ENCODE results near the gene BCL11B.

The BCL11B gene

DNA sequence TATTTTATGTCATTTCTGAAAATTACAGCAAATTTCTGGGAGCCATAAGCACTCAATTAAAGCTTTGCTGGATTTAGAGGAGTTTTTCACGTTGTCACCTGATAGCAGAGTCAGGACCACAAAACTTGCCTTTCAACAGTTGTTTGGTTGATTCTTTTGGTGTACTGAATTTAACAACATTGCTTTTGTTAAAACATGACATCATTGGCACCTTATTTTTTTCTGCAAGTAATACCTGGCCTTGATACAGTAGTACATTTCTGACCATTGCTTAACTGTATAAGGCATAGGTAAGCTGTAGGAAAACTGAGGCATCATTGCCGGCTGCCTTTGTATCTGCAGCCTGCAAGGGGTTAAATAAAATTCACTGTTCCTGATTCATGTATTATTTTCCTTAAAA lies 4.5 kb upstream of the BCL11B start:
- TF ChIP-seq, protein P1, sequence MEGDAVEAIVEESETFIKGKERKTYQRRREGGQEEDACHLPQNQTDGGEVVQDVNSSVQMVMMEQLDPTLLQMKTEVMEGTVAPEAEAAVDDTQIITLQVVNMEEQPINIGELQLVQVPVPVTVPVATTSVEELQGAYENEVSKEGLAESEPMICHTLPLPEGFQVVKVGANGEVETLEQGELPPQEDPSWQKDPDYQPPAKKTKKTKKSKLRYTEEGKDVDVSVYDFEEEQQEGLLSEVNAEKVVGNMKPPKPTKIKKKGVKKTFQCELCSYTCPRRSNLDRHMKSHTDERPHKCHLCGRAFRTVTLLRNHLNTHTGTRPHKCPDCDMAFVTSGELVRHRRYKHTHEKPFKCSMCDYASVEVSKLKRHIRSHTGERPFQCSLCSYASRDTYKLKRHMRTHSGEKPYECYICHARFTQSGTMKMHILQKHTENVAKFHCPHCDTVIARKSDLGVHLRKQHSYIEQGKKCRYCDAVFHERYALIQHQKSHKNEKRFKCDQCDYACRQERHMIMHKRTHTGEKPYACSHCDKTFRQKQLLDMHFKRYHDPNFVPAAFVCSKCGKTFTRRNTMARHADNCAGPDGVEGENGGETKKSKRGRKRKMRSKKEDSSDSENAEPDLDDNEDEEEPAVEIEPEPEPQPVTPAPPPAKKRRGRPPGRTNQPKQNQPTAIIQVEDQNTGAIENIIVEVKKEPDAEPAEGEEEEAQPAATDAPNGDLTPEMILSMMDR (IDR thresholded peaks at IDR 0.05; ENCODE audit: low read length): no peak
- TF ChIP-seq EZH2 (IDR thresholded peaks at IDR 0.05; ENCODE audit: borderline replicate concordance, low read length): no peak
- Histone ChIP-seq H3K4me3 (ENCODE audit: low read depth, low read length, poor library complexity, severe bottlenecking) (no peak overlapping the region), H3K9me3 (ENCODE audit: low read length) (no peaks in the 10 kb centered on the region), H3K27ac (ENCODE audit: low read depth, low read length, poor library complexity, severe bottlenecking) (no peak overlapping the region), H3F3A (ENCODE audit: insufficient read depth, low read length) (no peaks in the 10 kb centered on the region), H3K4me2 (ENCODE audit: low read length) (no peak overlapping the region), H3K9me2 (ENCODE audit: low read depth, low read length) (no peaks in the 10 kb centered on the region), H3K36me3 (ENCODE audit: insufficient read depth, low read length) (no peaks in the 10 kb centered on the region), H3K4me1 (ENCODE audit: insufficient read depth, low read length, severe bottlenecking) (no peaks in the 10 kb centered on the region), H3K27me3 (ENCODE audit: insufficient read depth, low read length) (no peaks in the 10 kb centered on the region), H3K79me2 (ENCODE audit: insufficient read depth, low read length) (no peaks in the 10 kb centered on the region), H3K9ac (ENCODE audit: low read length) (no peak overlapping the region), H4K20me1 (ENCODE audit: insufficient read depth, low read length) (no peaks in the 10 kb centered on the region), H2AFZ (ENCODE audit: low read length) (no peak overlapping the region)

DNA sequence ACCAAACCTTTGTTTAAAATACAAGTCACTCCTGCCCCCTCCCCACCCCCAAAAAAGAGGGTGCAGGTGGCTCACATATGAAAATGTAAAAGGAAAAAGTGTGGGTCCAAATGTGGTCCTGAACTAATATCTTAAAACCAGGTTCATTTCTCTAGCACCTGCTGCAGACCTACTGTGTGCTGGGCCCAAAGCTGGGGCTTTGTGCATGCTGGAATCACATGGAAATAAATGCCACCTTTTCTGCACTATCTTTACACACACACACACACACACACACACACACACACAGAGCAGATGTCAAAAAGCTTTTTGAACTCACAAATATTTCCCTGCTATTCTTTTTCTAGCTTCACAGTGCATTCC lies 3.2 kb upstream of the BCL11B start:
- Histone ChIP-seq H2AFZ (ENCODE audit: low read length) (no peak overlapping the region), H3K9ac (ENCODE audit: low read length) (no peak overlapping the region), H3K79me2 (ENCODE audit: insufficient read depth, low read length) (no peaks in the 10 kb centered on the region), H3K9me3 (ENCODE audit: low read length) (no peaks in the 10 kb centered on the region), H3K27ac (ENCODE audit: low read depth, low read length, poor library complexity, severe bottlenecking) (no peak overlapping the region), H3K9me2 (ENCODE audit: low read depth, low read length) (no peaks in the 10 kb centered on the region), H3K4me3 (ENCODE audit: low read depth, low read length, poor library complexity, severe bottlenecking) (no peak overlapping the region), H4K20me1 (ENCODE audit: insufficient read depth, low read length) (no peaks in the 10 kb centered on the region), H3K4me1 (ENCODE audit: insufficient read depth, low read length, severe bottlenecking) (no peaks in the 10 kb centered on the region), H3K36me3 (ENCODE audit: insufficient read depth, low read length) (no peaks in the 10 kb centered on the region), H3K27me3 (ENCODE audit: insufficient read depth, low read length) (no peaks in the 10 kb centered on the region), H3F3A (ENCODE audit: insufficient read depth, low read length) (no peaks in the 10 kb centered on the region), H3K4me2 (ENCODE audit: low read length) (no peak overlapping the region)
- TF ChIP-seq, protein P1 (IDR thresholded peaks at IDR 0.05; ENCODE audit: low read length): no peak
- no peak for TF ChIP-seq EZH2 (IDR thresholded peaks at IDR 0.05; ENCODE audit: borderline replicate concordance, low read length)

DNA sequence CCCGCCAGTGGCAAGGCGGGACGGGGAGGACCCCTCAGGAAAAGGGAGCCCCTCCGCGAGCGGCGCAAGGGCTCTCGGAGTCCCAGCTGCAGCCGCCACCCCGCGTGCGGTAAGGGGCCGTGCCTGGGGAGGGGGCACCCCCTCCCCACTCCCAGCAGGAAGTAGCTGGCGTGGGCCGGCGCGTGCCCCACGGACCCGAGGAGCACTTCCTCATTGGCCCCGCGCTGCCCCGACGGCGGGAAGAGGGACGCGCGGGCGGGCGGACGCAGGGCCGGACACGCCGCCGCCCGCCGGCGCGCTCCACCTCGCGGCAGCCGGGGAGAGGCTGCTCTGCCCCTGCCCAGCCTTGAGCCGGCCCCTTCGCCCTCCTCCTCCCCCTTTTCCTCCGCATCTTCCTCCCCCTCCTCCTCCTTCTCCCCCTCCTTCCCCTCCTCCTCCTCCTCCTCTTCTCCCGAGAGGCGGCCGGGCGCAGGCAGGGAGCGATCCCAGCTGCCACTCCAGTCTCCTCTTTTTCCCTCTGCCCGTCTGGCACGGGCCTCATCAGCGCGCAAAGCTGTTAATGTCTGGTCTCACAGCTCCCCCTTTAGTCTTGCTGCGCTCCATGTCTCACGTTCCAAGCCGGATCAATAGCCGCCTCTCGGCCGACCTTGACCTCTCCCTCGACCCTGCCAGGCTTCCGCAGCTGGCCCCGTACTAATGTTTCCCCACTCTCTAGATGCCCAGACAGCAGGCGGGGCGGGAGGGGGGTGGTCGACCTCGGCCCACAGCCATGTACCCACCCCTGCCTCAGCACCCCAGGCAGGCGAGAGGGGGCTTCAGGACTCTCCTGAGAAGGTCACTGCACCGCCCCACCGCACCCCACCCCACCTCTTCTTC lies 2.6 kb upstream of the BCL11B start:
- H3K79me2 ChIP-seq (ENCODE audit: insufficient read depth, low read length): no peaks in the 10 kb centered on the region
- no peak overlapping the region for H2AFZ ChIP-seq (ENCODE audit: low read length)
- no peaks in the 10 kb centered on the region for H3K9me3 ChIP-seq (ENCODE audit: low read length)
- no peak overlapping the region for H3K27ac ChIP-seq (ENCODE audit: low read depth, low read length, poor library complexity, severe bottlenecking)
- H3F3A ChIP-seq (ENCODE audit: insufficient read depth, low read length): no peaks in the 10 kb centered on the region
- no peaks in the 10 kb centered on the region for H4K20me1 ChIP-seq (ENCODE audit: insufficient read depth, low read length)
- H3K9me2 ChIP-seq (ENCODE audit: low read depth, low read length): no peaks in the 10 kb centered on the region
- H3K4me3 ChIP-seq (ENCODE audit: low read depth, low read length, poor library complexity, severe bottlenecking): no peak overlapping the region
- no peak for TF ChIP-seq EZH2 (IDR thresholded peaks at IDR 0.05; ENCODE audit: borderline replicate concordance, low read length)
- TF ChIP-seq, protein P1 (IDR thresholded peaks at IDR 0.05; ENCODE audit: low read length): no peak
- H3K4me1 ChIP-seq (ENCODE audit: insufficient read depth, low read length, severe bottlenecking): no peaks in the 10 kb centered on the region
- no peak overlapping the region for H3K4me2 ChIP-seq (ENCODE audit: low read length)
- H3K27me3 ChIP-seq (ENCODE audit: insufficient read depth, low read length): no peaks in the 10 kb centered on the region
- no peaks in the 10 kb centered on the region for H3K36me3 ChIP-seq (ENCODE audit: insufficient read depth, low read length)
- H3K9ac ChIP-seq (ENCODE audit: low read length): no peak overlapping the region
